ENCODE measurements around the gene RPL22. TPM values are rescaled to one million over a fixed set of nuclear protein-coding genes. Genes with fewer than 3 reads are reported as not detected.

The RPL22 gene
- total RNA-seq, 3 donors from 2014 or later: 349 to 387 (median 350) TPM

GRCh38 chr1:6208723-6209660, 9.6 kb upstream of the RPL22 start:
- peak; percentile 42 for TF ChIP-seq CTCF (IDR thresholded peaks at IDR 0.05)
- DNase-seq: peak; percentile 34 to 72 (median 66)
- Histone ChIP-seq H3K4me1 (ENCODE audit: low read depth) (peaks cover 32% of the 10 kb centered on the region), H3K36me3 (ENCODE audit: low read depth) (no peaks in the 10 kb centered on the region), H3K4me3 (no peak overlapping the region), H3K9me3 (no peaks in the 10 kb centered on the region)
- intact Hi-C loops (cut with DNase I, micrococcal nuclease): no loop called here
- ATAC-seq: peak; percentile 66

- no peak for TF ChIP-seq CTCF (IDR thresholded peaks at IDR 0.05)
- Histone ChIP-seq H3K4me1 (ENCODE audit: low read depth) (peaks cover 32% of the 10 kb centered on the region), H3K4me3 (no peak overlapping the region), H3K9me3 (no peaks in the 10 kb centered on the region), H3K36me3 (ENCODE audit: low read depth) (no peaks in the 10 kb centered on the region)
- DNase-seq: no peak
- no peak for ATAC-seq
- intact Hi-C loops (cut with DNase I, micrococcal nuclease): no loop called here
Observed at GRCh38 chr1:6207921-6208320, 8.5 kb upstream of the RPL22 start.

GRCh38 chr1:6207075-6207885, 7.9 kb upstream of the RPL22 start:
- Histone ChIP-seq H3K4me1 (ENCODE audit: low read depth) (peaks cover 32% of the 10 kb centered on the region), H3K36me3 (ENCODE audit: low read depth) (no peaks in the 10 kb centered on the region), H3K9me3 (no peaks in the 10 kb centered on the region), H3K4me3 (no peak overlapping the region)
- intact Hi-C loops (cut with DNase I, micrococcal nuclease): no loop called here
- ATAC-seq (no peak), DNase-seq (peak in 1 of 3 donors; percentile 55)
- TF ChIP-seq CTCF (IDR thresholded peaks at IDR 0.05): no peak

- ATAC-seq: no peak
- intact Hi-C loops (cut with DNase I, micrococcal nuclease): no loop called here
Observed at GRCh38 chr1:6206520-6206855, 7.1 kb upstream of the RPL22 start.

More at GRCh38 chr1:6206520-6206855, 7.1 kb upstream of the RPL22 start:
- no peaks in the 10 kb centered on the region for H3K9me3 ChIP-seq
- H3K4me3 ChIP-seq: peak overlapping the region; percentile 44
- peaks cover 32% of the 10 kb centered on the region for H3K4me1 ChIP-seq (ENCODE audit: low read depth)
- TF ChIP-seq CTCF (IDR thresholded peaks at IDR 0.05): no peak
- H3K36me3 ChIP-seq (ENCODE audit: low read depth): no peaks in the 10 kb centered on the region
- DNase-seq: peak in 1 of 3 donors; percentile 54
